Measurements from ENCODE around the gene SP3.

Gene SP3

DNA sequence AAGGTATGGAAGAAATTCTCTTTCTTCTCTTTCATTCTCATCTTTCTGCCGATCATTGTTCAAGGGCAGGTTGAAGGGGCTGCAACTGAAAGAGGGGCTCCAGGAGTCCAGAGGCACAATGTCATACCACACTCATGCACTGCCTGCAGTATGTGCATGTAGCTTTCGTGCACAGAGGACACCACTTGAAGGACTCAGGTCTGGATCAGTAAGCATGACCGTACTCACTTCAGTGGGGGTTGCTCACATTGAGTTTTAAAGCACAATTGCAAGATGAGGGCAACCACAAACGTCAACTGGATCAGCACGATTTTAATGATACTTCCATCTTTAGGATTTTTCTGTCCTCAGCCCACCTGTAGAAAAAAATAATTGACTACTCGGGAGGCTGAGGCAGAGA lies 84.6 kb downstream of the SP3 start:
- H3K4me3 ChIP-seq (ENCODE audit: low read depth, low read length) = no peak overlapping the region
- TF ChIP-seq, protein P1, sequence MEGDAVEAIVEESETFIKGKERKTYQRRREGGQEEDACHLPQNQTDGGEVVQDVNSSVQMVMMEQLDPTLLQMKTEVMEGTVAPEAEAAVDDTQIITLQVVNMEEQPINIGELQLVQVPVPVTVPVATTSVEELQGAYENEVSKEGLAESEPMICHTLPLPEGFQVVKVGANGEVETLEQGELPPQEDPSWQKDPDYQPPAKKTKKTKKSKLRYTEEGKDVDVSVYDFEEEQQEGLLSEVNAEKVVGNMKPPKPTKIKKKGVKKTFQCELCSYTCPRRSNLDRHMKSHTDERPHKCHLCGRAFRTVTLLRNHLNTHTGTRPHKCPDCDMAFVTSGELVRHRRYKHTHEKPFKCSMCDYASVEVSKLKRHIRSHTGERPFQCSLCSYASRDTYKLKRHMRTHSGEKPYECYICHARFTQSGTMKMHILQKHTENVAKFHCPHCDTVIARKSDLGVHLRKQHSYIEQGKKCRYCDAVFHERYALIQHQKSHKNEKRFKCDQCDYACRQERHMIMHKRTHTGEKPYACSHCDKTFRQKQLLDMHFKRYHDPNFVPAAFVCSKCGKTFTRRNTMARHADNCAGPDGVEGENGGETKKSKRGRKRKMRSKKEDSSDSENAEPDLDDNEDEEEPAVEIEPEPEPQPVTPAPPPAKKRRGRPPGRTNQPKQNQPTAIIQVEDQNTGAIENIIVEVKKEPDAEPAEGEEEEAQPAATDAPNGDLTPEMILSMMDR (IDR thresholded peaks at IDR 0.05; ENCODE audit: low read depth, low read length) = no peak

DNA sequence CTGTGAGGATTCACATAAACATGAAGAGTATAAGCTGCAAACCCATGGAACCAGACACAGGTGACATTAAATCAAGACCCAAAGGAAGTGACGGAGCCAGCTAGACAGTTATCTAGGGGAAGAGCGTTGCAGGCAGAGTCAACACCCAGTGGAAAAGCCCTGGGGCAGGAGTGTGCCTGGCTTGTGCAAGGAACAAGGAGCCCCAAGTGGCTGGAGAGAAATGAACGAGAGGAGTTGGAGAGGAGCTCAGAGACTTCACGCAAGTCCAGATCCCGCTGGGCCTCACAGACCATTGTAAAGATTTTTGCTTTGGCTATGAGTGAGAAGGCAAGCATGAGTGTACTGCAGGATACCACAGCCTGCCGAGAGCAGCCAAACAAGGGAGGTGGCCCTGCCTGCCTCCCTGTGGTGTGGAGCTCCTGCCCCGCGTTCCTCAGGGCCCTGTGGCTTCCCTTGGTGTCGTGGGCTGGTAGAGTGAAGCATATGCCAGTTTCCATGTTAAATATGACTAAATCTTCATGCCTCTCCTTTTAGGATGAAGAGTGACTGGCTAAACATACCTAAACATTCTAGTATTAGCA lies 88.2 kb downstream of the SP3 start:
- H3K4me3 ChIP-seq (ENCODE audit: low read depth, low read length) = no peak overlapping the region
- TF ChIP-seq, protein P1 (IDR thresholded peaks at IDR 0.05; ENCODE audit: low read depth, low read length) = no peak

- TF ChIP-seq, protein P1 (IDR thresholded peaks at IDR 0.05; ENCODE audit: low read depth, low read length) = no peak
- no peak overlapping the region for H3K4me3 ChIP-seq (ENCODE audit: low read depth, low read length)
Measured at GRCh38 chr2:173874894-173875237, 90.3 kb downstream of the SP3 start.

- TF ChIP-seq, protein P1 (IDR thresholded peaks at IDR 0.05; ENCODE audit: low read depth, low read length) = no peak
- no peak overlapping the region for H3K4me3 ChIP-seq (ENCODE audit: low read depth, low read length)
Measured at GRCh38 chr2:173874003-173874893, 90.9 kb downstream of the SP3 start.

DNA sequence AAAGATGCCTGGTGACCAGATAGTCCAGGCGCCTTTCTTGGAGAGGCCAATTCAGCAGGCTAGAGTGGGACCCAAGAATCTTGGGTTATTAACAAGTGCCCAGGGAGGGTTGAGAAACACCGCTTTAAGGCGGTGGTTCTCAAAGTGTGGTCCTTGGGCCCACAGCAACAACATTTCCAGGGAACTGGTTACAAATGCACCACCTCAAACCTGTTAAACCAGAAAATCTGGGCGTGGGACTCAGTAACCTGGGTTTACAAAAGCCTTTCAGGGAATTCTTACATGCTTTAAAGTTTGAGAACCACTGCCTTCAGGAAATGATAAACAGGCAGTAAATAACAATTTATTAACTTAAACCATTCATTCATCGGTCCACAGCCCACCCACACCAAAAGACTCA lies 92.5 kb downstream of the SP3 start:
- TF ChIP-seq, protein P1 (IDR thresholded peaks at IDR 0.05; ENCODE audit: low read depth, low read length) = no peak
- H3K4me3 ChIP-seq (ENCODE audit: low read depth, low read length) = no peak overlapping the region

DNA sequence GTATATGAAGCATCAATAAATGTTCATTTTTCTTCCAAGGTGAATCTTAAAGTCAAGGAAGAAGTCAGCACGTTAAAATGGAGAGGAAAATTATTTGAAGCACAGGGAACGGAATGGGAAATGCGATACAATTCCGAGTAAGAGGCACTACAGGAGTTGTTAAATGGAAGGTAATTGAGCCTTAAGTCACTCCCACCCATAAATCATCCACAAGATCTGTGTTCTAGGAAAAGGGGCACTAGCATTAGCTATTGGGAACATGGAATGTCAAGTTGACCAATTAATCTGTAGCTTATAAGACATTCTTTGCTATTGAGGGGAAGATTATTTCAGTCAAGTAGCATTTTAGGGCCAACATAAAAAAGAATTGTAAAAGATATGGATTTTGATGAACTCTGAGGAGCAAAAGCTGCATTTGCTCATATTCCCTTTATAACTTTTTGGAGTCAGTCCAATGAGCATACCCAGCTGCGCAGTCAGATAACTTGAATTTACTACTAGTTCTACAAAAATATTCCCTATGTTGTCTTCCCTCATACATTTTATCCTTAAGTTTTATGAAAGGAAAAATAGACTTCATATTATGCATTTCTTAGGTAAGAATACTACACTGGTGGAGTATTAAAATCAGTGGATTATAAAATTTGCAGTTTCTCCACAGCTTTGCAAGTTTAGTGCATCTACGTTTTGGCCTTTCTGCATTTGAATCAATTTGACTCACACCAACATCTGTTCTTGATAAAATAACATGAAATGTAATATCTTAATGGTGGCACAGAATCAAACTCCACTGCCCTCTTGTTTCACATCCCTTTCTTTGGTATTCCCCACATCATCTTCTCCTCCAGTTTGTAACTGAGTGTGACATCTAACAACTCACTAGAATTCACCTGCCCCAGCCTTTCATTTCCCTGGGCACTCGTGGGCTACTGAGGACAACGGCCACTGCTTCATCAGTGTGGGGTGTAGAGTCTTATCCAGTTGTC lies 95.6 kb downstream of the SP3 start:
- TF ChIP-seq, protein P1 (IDR thresholded peaks at IDR 0.05; ENCODE audit: low read depth, low read length) = no peak

More for the DNA sequence above, 95.6 kb downstream of the SP3 start:
- no peak overlapping the region for H3K4me3 ChIP-seq (ENCODE audit: low read depth, low read length)
